ENCODE results near the gene SKA2.
A peak's percentile ranks its signal among the peaks of the same experiment; 100 is the strongest.
"Not testable (repeated sequence)": the region's sequence is repeated elsewhere in the genome, so short reads cannot be mapped to it uniquely, and the experiment has no call there.

Gene SKA2

DNA sequence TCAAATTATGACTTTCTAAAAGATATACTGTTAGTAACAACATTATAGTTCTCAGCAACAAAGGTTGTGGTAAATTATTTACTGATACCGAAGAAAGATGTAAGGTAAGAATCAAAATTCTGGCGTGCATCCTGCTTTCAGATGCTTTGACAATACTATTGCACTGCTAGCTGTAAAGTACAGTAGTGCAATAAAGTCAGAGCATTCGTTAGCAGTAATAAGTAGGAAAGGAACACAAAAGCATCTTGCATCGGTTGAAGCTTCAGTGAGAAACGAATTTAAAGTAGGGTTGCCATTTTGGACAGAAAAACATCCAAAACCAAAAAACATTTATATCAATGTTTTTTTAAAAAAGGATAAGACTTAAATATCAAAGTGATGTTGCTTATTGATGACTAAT, 4.0 kb downstream of the SKA2 start:
- Histone ChIP-seq H3K27me3 (replicated peaks; ENCODE audit: control insufficient read depth, insufficient read depth, low read length) (no peaks in the 10 kb centered on the region), H3K4me3 (ENCODE audit: low read length) (no peak overlapping the region), H3K4me1 (ENCODE audit: control insufficient read depth, insufficient read depth, low read length) (peaks cover 2% of the 10 kb centered on the region), H3K36me3 (ENCODE audit: control insufficient read depth, insufficient read depth, low read length, severe bottlenecking) (no peaks in the 10 kb centered on the region), H3K9me3 (ENCODE audit: control insufficient read depth, low read length) (no peaks in the 10 kb centered on the region), H3K9ac (ENCODE audit: low read length) (no peak overlapping the region)
- no peak for DNase-seq (ENCODE audit: low read depth)

DNA sequence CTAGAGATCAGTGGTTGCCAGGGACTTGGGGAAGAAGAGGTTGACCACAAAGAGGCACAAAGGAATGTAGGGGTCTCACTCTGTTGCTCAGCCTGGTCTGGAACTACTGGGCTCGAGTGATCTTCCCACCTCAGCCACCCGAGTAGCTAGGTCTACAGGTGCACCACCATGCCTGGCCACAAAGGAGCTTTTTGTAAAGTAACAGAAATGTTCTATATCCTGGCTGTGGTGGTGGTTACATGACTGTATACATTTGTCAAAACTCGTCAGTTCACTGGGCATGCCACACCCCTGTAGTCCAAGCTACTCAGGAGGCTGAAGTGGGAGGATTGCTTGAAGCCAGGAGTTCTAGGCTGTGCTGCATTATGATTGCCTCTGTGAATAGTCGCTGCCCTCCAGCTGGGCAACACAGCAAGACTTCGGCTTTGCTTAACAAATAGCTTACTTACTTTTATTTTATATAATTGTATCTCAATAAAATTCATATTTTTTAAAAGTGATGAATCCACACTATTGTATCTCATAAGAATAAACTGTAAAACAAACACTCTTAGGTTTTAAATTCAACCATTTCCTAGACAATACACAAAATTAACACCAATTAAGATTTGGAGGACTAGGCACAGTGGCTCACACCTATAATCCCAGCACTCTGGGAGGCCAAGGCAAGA, 5.0 kb downstream of the SKA2 start:
- Histone ChIP-seq H3K9ac (ENCODE audit: low read length) (no peak overlapping the region), H3K9me3 (ENCODE audit: control insufficient read depth, low read length) (no peaks in the 10 kb centered on the region), H3K4me3 (ENCODE audit: low read length) (no peak overlapping the region), H3K4me1 (ENCODE audit: control insufficient read depth, insufficient read depth, low read length) (no peaks in the 10 kb centered on the region), H3K36me3 (ENCODE audit: control insufficient read depth, insufficient read depth, low read length, severe bottlenecking) (no peaks in the 10 kb centered on the region), H3K27me3 (replicated peaks; ENCODE audit: control insufficient read depth, insufficient read depth, low read length) (no peaks in the 10 kb centered on the region)
- no peak for DNase-seq (ENCODE audit: low read depth)

GRCh38 chr17:59149051-59149450, 5.9 kb downstream of the SKA2 start:
- Histone ChIP-seq H3K9ac (ENCODE audit: low read length) (no peak overlapping the region), H3K4me1 (ENCODE audit: control insufficient read depth, insufficient read depth, low read length) (no peaks in the 10 kb centered on the region), H3K4me3 (ENCODE audit: low read length) (no peak overlapping the region), H3K9me3 (ENCODE audit: control insufficient read depth, low read length) (no peaks in the 10 kb centered on the region), H3K27me3 (replicated peaks; ENCODE audit: control insufficient read depth, insufficient read depth, low read length) (no peaks in the 10 kb centered on the region), H3K36me3 (ENCODE audit: control insufficient read depth, insufficient read depth, low read length, severe bottlenecking) (no peaks in the 10 kb centered on the region)
- DNase-seq (ENCODE audit: low read depth): no peak

- DNase-seq (ENCODE audit: low read depth): no peak
- Histone ChIP-seq H3K27me3 (replicated peaks; ENCODE audit: control insufficient read depth, insufficient read depth, low read length) (no peaks in the 10 kb centered on the region), H3K4me3 (ENCODE audit: low read length) (no peak overlapping the region), H3K9ac (ENCODE audit: low read length) (no peak overlapping the region), H3K4me1 (ENCODE audit: control insufficient read depth, insufficient read depth, low read length) (no peaks in the 10 kb centered on the region), H3K9me3 (ENCODE audit: control insufficient read depth, low read length) (no peaks in the 10 kb centered on the region), H3K36me3 (ENCODE audit: control insufficient read depth, insufficient read depth, low read length, severe bottlenecking) (no peaks in the 10 kb centered on the region)
Measured at GRCh38 chr17:59145571-59146096, 9.4 kb downstream of the SKA2 start.

- Histone ChIP-seq H3K27me3 (replicated peaks; ENCODE audit: control insufficient read depth, insufficient read depth, low read length) (no peaks in the 10 kb centered on the region), H3K9ac (ENCODE audit: low read length) (no peak overlapping the region), H3K9me3 (ENCODE audit: control insufficient read depth, low read length) (no peaks in the 10 kb centered on the region), H3K4me3 (ENCODE audit: low read length) (no peak overlapping the region), H3K4me1 (ENCODE audit: control insufficient read depth, insufficient read depth, low read length) (no peaks in the 10 kb centered on the region), H3K36me3 (ENCODE audit: control insufficient read depth, insufficient read depth, low read length, severe bottlenecking) (no peaks in the 10 kb centered on the region)
- DNase-seq (ENCODE audit: low read depth): no peak
Measured at GRCh38 chr17:59141860-59142259, 13.1 kb downstream of the SKA2 start.

GRCh38 chr17:59139939-59140338, 15.0 kb downstream of the SKA2 start:
- H3K4me1 ChIP-seq (ENCODE audit: control insufficient read depth, insufficient read depth, low read length): no peaks in the 10 kb centered on the region
- H3K9ac ChIP-seq (ENCODE audit: low read length): no peak overlapping the region
- no peaks in the 10 kb centered on the region for H3K36me3 ChIP-seq (ENCODE audit: control insufficient read depth, insufficient read depth, low read length, severe bottlenecking)
- no peak overlapping the region for H3K4me3 ChIP-seq (ENCODE audit: low read length)
- H3K9me3 ChIP-seq (ENCODE audit: control insufficient read depth, low read length): no peaks in the 10 kb centered on the region
- no peak for DNase-seq (ENCODE audit: low read depth)
- no peaks in the 10 kb centered on the region for H3K27me3 ChIP-seq (replicated peaks; ENCODE audit: control insufficient read depth, insufficient read depth, low read length)

DNA sequence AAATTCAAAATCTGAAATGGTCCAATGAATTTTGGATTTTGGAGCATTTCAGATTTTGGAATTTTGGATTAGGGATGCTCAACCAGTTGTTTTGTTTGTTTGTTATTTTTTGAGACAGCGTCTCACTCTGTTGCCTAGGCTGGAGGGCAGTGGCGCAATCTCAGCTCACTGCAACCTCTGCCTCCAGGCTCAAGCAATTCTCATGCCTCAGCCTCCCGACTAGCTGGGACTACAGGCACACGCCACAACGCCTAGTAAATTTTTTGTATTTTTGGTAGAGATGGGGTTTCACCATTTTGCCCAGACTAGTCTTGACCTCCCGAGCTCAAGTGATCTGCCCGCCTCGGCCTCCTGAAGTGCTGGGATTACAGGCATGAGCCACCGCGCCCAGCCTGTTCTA, 16.6 kb downstream of the SKA2 start:
- H3K9me3 ChIP-seq (ENCODE audit: control insufficient read depth, low read length); H3K4me1 ChIP-seq (ENCODE audit: control insufficient read depth, insufficient read depth, low read length); H3K9ac ChIP-seq (ENCODE audit: low read length); H3K27me3 ChIP-seq (replicated peaks; ENCODE audit: control insufficient read depth, insufficient read depth, low read length); H3K36me3 ChIP-seq (ENCODE audit: control insufficient read depth, insufficient read depth, low read length, severe bottlenecking); DNase-seq (ENCODE audit: low read depth); H3K4me3 ChIP-seq (ENCODE audit: low read length): not testable (repeated sequence)

GRCh38 chr17:59131131-59131530, 23.9 kb downstream of the SKA2 start:
- DNase-seq (ENCODE audit: low read depth): no peak
- H3K9me3 ChIP-seq (ENCODE audit: control insufficient read depth, low read length): no peaks in the 10 kb centered on the region
- H3K4me1 ChIP-seq (ENCODE audit: control insufficient read depth, insufficient read depth, low read length): peaks cover 12% of the 10 kb centered on the region
- no peaks in the 10 kb centered on the region for H3K36me3 ChIP-seq (ENCODE audit: control insufficient read depth, insufficient read depth, low read length, severe bottlenecking)
- peak overlapping the region; percentile 15 for H3K9ac ChIP-seq (ENCODE audit: low read length)
- peak overlapping the region; percentile 23 for H3K4me3 ChIP-seq (ENCODE audit: low read length)
- no peaks in the 10 kb centered on the region for H3K27me3 ChIP-seq (replicated peaks; ENCODE audit: control insufficient read depth, insufficient read depth, low read length)

- H3K9ac ChIP-seq (ENCODE audit: low read length): no peak overlapping the region
- no peak overlapping the region for H3K4me3 ChIP-seq (ENCODE audit: low read length)
- no peaks in the 10 kb centered on the region for H3K27me3 ChIP-seq (replicated peaks; ENCODE audit: control insufficient read depth, insufficient read depth, low read length)
- peaks cover 12% of the 10 kb centered on the region for H3K4me1 ChIP-seq (ENCODE audit: control insufficient read depth, insufficient read depth, low read length)
- H3K36me3 ChIP-seq (ENCODE audit: control insufficient read depth, insufficient read depth, low read length, severe bottlenecking): no peaks in the 10 kb centered on the region
- H3K9me3 ChIP-seq (ENCODE audit: control insufficient read depth, low read length): no peaks in the 10 kb centered on the region
- no peak for DNase-seq (ENCODE audit: low read depth)
Measured at GRCh38 chr17:59129814-59130213, 25.2 kb downstream of the SKA2 start.

GRCh38 chr17:59126809-59127417, 28.1 kb downstream of the SKA2 start:
- H3K9ac ChIP-seq (ENCODE audit: low read length): no peak overlapping the region
- H3K4me3 ChIP-seq (ENCODE audit: low read length): no peak overlapping the region
- DNase-seq (ENCODE audit: low read depth): no peak
- H3K27me3 ChIP-seq (replicated peaks; ENCODE audit: control insufficient read depth, insufficient read depth, low read length): no peaks in the 10 kb centered on the region
- H3K9me3 ChIP-seq (ENCODE audit: control insufficient read depth, low read length): no peaks in the 10 kb centered on the region
- no peaks in the 10 kb centered on the region for H3K36me3 ChIP-seq (ENCODE audit: control insufficient read depth, insufficient read depth, low read length, severe bottlenecking)
- H3K4me1 ChIP-seq (ENCODE audit: control insufficient read depth, insufficient read depth, low read length): peaks cover 12% of the 10 kb centered on the region

- H3K4me1 ChIP-seq (ENCODE audit: control insufficient read depth, insufficient read depth, low read length): no peaks in the 10 kb centered on the region
- no peak overlapping the region for H3K9ac ChIP-seq (ENCODE audit: low read length)
- no peaks in the 10 kb centered on the region for H3K9me3 ChIP-seq (ENCODE audit: control insufficient read depth, low read length)
- H3K4me3 ChIP-seq (ENCODE audit: low read length): no peak overlapping the region
- no peaks in the 10 kb centered on the region for H3K36me3 ChIP-seq (ENCODE audit: control insufficient read depth, insufficient read depth, low read length, severe bottlenecking)
- H3K27me3 ChIP-seq (replicated peaks; ENCODE audit: control insufficient read depth, insufficient read depth, low read length): no peaks in the 10 kb centered on the region
- no peak for DNase-seq (ENCODE audit: low read depth)
Measured at GRCh38 chr17:59124665-59125064, 30.3 kb downstream of the SKA2 start.
